Left ventricle myocardium inferior (tissue), 1 donor: ENCODE data around the gene NEURL1. TPM values are rescaled to one million over a fixed set of nuclear protein-coding genes. Genes with fewer than 3 reads are reported as not detected.
"Not testable (repeated sequence)": the region's sequence is repeated elsewhere in the genome, so short reads cannot be mapped to it uniquely, and the experiment has no call there.

Experiments used
- DNase-seq: peaks from one replicate; pipeline ENCODE4 v3.0.0-alpha.2; 2020
- H3K27ac ChIP-seq: fragments of 200-600 bp; replicated peaks from 2 replicates; pipeline ENCODE4 v1.8.0; 2021
- H3K27me3 ChIP-seq: fragments of 200-600 bp; 2 replicates; pipeline ENCODE4 v1.8.0; 2021; ENCODE audit warnings: low read depth
- H3K36me3 ChIP-seq: fragments of 200-600 bp; 2 replicates; pipeline ENCODE4 v1.8.0; 2021
- H3K4me1 ChIP-seq: fragments of 200-600 bp; 2 replicates; pipeline ENCODE4 v1.8.0; 2021
- H3K4me3 ChIP-seq: fragments of 200-600 bp; 2 replicates; pipeline ENCODE4 v1.8.0; 2021; ENCODE audit warnings: mild to moderate bottlenecking, moderate library complexity
- H3K9me3 ChIP-seq: fragments of 200-600 bp; replicated peaks from 2 replicates; pipeline ENCODE4 v1.8.0; 2021
- CTCF ChIP-seq: fragments of 200-600 bp; IDR thresholded peaks from 2 replicates; pipeline ENCODE4 v1.8.0; 2021; ENCODE audit warnings: antibody characterized with exemption, mild to moderate bottlenecking, borderline replicate concordance
- intact Hi-C: fragments of 100-400 bp; cut with micrococcal nuclease; formaldehyde crosslinking; loops from one replicate; pipeline ENCODE4 v1.11.0; 2022
- total RNA-seq: library from RNA; stranded (reverse); fragmentation: NEBNext Ultra II Directional; extraction: Animal tissue kit (Norgen Biotek cat#: 25700); gene quantifications from one replicate; pipeline ENCODE4 v1.2.1, GENCODE V29; 2021
- donor health status: DM: no; HTN: yes; CAD: no; lungs with severe emphysema.

The NEURL1 gene
- total RNA-seq, 1 donor from 2014 or later, result 0.14 TPM

- TF ChIP-seq CTCF, result no peak
- Histone ChIP-seq H3K36me3 (no peaks in the 10 kb centered on the region), H3K27ac (no peak overlapping the region), H3K4me3 (no peak overlapping the region), H3K9me3 (no peaks in the 10 kb centered on the region), H3K27me3 (peaks cover 89% of the 10 kb centered on the region), H3K4me1 (peaks cover 10% of the 10 kb centered on the region)
- intact Hi-C loops, result no loop called here
- no peak for DNase-seq
Measured at GRCh38 chr10:103498936-103499638, 5.6 kb downstream of the NEURL1 start.

DNA sequence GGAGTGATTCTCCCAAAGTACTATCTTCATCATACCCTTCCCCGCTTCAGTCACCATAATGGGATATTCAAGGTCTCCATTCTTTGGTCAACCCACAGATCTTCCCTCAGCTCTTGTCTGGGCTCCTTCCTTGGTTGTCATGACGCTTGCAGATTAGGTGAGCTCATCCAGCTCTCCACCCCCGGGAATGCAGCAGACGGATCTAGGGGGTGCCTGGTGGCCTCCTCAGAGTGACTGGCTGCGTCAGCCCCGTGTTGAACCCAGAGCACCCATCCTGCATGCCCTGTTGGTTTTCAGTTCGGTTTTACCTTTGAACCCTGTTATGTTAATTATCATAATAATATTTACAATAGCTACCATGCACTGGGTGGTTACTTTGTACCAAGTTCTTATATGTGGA, 6.4 kb downstream of the NEURL1 start:
- Histone ChIP-seq H3K4me3 (no peak overlapping the region), H3K36me3 (no peaks in the 10 kb centered on the region), H3K27me3 (peaks cover 81% of the 10 kb centered on the region), H3K27ac (no peak overlapping the region), H3K9me3 (no peaks in the 10 kb centered on the region), H3K4me1 (peaks cover 7% of the 10 kb centered on the region)
- intact Hi-C loops, result no loop called here
- no peak for TF ChIP-seq CTCF
- no peak for DNase-seq

GRCh38 chr10:103500481-103500880, 7.0 kb downstream of the NEURL1 start:
- peaks cover 7% of the 10 kb centered on the region for H3K4me1 ChIP-seq
- no peak overlapping the region for H3K27ac ChIP-seq
- no peak overlapping the region for H3K4me3 ChIP-seq
- no peak for TF ChIP-seq CTCF
- no peaks in the 10 kb centered on the region for H3K36me3 ChIP-seq
- no peaks in the 10 kb centered on the region for H3K9me3 ChIP-seq
- DNase-seq, result no peak
- H3K27me3 ChIP-seq, result peaks cover 75% of the 10 kb centered on the region
- intact Hi-C loops, result no loop called here

- intact Hi-C loops, result no loop called here
- no peaks in the 10 kb centered on the region for H3K9me3 ChIP-seq
- H3K4me1 ChIP-seq, result peaks cover 7% of the 10 kb centered on the region
- H3K36me3 ChIP-seq, result no peaks in the 10 kb centered on the region
- no peak for TF ChIP-seq CTCF
- H3K27me3 ChIP-seq, result peaks cover 68% of the 10 kb centered on the region
- H3K4me3 ChIP-seq, result no peak overlapping the region
- DNase-seq, result no peak
- H3K27ac ChIP-seq, result no peak overlapping the region
Measured at GRCh38 chr10:103501186-103501585, 7.7 kb downstream of the NEURL1 start.

- intact Hi-C loops, result no loop called here
Measured at GRCh38 chr10:103502849-103503660, 9.6 kb downstream of the NEURL1 start.

DNA sequence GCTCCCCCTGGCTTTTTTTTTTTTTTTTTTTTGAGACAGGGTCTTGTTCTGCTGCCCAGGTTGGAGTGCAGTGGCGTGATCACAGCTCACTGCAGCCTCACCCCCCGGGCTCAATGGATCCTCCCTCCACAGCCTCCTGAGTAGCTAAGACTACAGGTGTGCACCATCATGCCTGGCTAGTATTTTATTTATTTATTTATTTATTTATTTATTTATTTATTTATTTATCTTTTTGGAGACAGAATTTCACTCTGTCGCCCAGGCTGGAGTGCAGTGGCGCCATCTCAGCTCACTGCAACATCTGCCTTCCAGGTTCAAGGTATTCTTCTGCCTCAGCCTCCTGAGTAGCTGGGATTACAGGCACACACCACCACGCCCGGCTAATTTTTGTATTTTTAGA, 10.3 kb downstream of the NEURL1 start:
- H3K4me1 ChIP-seq, intact Hi-C loops, H3K36me3 ChIP-seq, H3K9me3 ChIP-seq, DNase-seq, H3K27ac ChIP-seq, H3K4me3 ChIP-seq: not testable (repeated sequence)
- peaks cover 44% of the 10 kb centered on the region for H3K27me3 ChIP-seq

More at GRCh38 chr10:103502849-103503660, 9.6 kb downstream of the NEURL1 start:
- Histone ChIP-seq H3K4me1 (peaks cover 7% of the 10 kb centered on the region), H3K9me3 (no peaks in the 10 kb centered on the region), H3K27ac (no peak overlapping the region), H3K4me3 (no peak overlapping the region), H3K27me3 (peaks cover 49% of the 10 kb centered on the region), H3K36me3 (no peaks in the 10 kb centered on the region)
- DNase-seq, result no peak
- no peak for TF ChIP-seq CTCF
